ENCODE results near the gene MAGEB17.
A peak's percentile ranks its signal among the peaks of the same experiment; 100 is the strongest.
"Not testable (repeated sequence)": the region's sequence is repeated elsewhere in the genome, so short reads cannot be mapped to it uniquely, and the experiment has no call there.

The MAGEB17 gene

DNA sequence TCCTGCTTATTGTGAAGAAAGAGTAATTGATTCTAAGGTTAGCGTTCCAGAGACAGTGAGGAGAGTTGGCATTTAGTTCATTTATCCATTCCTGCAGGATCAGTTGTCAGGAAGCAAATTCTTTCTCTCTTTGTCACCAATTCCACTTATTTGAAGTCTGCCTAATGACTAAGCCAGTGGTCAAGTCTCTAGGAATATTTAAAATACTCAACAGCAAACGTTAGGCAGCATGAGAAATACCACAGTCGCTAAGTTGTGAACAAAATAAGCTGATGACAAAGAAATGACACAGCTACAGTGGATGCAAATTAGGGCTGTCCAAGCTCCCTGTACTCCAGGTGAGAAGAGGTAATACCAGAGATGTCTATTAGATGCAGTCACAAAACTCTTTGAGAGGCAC lies 6.6 kb upstream of the MAGEB17 start:
- DNase-seq = peak; percentile 86

DNA sequence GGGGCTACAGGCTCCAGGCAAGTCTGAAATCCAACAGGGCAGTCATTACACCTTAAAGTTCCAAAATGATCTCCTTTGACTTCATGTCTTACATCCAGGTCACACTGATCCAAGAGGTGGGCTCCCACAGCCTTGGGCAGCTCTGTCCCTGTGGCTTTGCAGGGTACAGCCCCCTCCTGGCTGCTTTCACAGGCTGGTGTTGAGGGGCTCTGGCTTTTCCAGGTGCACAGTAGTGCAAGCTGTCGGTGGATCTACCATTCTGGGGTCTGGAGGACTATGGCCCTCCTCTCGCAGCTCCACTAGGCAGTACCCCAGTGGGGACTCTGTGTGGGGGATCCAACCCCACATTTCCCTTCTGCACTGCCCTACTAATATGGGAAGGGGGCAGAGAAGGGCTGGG lies 6.1 kb upstream of the MAGEB17 start:
- not testable (repeated sequence) for DNase-seq

- DNase-seq = no peak
Measured at GRCh38 chrX:16162391-16162790, 4.9 kb upstream of the MAGEB17 start.

- DNase-seq = no peak
Measured at GRCh38 chrX:16164748-16165147, 2.5 kb upstream of the MAGEB17 start.

GRCh38 chrX:16171039-16171438 lies 3.8 kb downstream of the MAGEB17 start:
- DNase-seq = no peak

GRCh38 chrX:16171944-16172343 lies 4.7 kb downstream of the MAGEB17 start:
- no peak for DNase-seq

DNA sequence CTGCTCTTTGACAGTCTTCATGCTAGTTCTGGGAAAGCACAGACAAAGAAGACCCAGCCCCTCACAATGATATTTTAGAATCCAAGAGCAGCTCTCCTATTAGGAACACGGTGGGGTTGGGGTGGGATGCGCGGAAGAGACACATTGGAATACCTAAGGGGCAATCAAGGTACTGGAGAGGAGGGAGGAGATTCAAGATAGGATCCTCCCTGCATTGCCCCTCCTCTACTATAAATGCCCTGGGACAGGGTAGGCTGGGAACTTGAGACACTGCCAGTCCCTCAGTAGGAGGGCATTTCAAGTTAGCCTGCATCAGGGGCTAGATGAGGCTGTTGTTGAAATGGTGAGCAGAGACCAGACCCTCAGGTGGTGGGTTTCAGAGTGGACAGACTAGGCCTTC lies 5.1 kb downstream of the MAGEB17 start:
- no peak for DNase-seq

DNA sequence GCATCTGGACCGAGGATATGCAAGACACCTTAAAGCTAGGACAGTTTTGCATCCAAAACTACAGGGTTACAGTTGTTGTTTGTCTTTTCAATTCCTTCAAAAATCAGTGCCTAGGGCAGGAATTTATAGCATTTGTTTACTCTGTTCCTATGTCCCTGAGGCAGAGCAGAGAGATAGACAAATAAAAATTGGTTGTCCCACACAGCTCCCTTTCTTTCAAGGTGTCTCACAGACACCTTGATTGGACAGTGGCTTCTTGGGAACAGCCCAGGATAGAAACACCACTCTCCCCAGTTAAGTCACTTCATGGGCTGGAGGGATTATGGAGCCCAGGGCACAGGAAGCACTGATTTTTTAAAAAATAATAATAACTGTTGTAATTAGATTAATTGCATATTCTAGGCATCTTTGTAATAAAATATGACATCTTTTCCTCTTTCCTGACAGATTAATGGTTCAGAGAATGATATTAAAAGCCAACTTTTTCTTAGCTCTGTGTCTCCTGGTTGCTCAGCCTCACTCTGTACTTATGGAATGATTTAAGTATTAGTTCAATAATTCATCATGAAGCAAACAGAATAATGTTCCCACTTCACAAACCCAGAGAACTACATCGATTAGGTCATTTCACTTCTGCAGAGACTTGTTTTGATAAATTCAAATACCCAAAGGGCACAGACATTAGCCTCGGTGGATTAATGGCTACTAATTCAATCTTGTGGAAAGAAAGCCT lies 8.2 kb downstream of the MAGEB17 start:
- DNase-seq = no peak

GRCh38 chrX:16177260-16177659 lies 10.0 kb downstream of the MAGEB17 start:
- DNase-seq = no peak

GRCh38 chrX:16183843-16184242 lies 16.6 kb downstream of the MAGEB17 start:
- not testable (repeated sequence) for DNase-seq

DNA sequence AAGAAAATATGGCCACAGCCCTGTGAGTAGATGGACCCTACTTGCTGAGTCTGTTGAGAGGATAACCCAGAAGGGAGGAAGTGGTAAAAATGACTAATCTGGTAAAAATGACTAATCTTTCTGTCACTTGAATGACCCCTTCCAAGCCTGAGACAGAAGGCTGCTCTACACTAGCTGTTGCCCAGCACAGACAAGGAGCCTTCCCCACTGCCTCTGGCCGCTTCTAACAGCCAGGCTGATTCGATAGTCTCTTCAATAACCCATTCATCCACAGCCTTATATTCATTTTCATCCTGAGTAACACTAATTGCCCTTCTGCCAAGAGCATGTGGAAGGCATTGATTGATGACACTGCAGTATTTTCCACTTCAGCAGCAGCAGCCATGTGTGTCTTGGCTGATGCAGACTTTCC lies 18.4 kb downstream of the MAGEB17 start:
- peak; percentile 84 for DNase-seq

GRCh38 chrX:16186380-16187007 lies 19.2 kb downstream of the MAGEB17 start:
- no peak for DNase-seq

DNA sequence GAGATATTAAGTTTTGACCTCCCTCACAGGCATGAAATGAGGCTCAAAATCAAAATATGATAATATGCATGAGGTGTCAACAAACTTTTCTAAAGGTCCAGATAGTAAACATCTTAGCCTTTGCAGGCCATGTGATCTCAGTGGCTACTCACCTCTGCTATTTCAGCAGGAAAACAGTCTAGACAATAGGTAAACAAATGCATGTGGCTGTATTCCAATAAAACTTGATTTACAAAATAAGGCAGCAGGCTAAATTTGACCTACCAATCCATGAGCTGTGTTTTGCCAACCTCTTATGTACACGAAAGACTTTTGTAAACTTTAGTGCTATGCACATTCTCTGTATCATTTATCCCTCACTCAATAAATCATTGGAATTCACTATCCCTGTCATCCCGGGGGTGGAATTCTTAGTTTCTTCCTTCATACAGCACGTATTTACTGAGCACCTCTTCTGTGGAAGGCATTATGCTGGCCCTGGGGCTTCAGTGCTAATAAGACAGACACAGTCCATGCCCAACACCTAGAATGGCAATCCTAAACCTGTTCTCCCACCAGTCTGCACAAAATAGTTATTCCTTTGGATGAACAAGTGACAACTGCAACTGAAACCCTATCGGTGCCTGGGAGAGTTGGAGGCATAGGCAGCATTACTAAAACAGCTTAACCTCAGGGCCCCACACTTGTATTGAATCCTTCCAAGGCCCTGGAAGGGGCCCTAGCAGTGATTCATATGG lies 19.9 kb downstream of the MAGEB17 start:
- no peak for DNase-seq

GRCh38 chrX:16188687-16189086 lies 21.4 kb downstream of the MAGEB17 start:
- DNase-seq = peak; percentile 34

DNA sequence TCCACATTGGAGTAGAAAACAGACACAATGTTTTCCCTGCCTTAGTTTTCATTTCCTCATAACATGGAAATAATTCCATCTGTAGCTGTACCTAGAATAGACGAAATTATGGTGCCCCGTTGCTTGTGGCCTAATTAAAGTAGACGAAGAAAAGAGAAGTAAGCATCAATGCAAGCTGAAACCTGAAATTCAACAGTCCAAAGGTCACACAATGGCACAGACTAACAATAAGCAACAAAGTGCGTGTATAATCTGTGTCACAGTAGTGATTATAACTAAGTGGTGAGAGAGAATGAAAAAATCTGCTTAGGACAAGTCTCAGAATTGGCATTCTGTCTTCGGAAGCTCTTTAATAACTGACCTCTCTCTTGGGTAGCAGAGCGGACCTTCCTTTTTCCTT lies 24.3 kb downstream of the MAGEB17 start:
- DNase-seq = no peak

DNA sequence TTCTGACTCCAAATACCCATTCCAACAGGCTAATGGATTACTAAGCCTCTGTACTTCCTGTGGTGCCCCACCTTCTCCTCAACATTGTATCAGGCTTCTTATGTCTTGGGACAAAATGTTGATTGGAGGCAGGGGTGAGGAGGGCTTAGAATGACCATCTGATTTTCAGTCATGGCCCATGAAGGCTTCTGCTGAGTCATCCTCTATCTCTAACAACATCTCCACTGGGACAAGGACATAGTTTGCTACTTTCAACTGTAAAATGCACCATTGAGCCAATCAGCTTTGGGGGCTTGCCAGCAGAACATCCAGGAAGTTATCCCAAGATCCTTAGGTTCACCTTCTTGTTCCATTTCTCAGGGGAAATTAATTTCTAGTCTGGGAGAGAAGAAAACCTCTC lies 29.5 kb downstream of the MAGEB17 start:
- no peak for DNase-seq

DNA sequence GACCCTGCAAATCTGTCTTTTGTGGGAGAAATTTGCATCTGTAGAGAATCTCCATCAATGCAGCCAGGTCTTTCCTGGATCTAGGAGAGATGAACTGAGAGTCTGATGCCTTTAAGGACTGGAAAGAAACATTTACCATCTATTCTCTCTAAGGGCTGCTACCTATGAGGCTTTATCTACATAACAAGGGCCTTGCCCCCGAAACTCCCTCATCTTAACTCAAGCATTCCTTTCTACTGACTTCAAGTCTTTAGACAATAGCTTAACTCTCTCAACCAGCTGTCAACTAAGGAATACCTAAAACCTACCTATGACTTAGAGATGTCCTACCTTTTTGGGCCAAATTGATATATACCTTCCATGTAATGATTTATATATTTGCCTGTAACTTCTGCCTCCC lies 32.1 kb downstream of the MAGEB17 start:
- DNase-seq = no peak

DNA sequence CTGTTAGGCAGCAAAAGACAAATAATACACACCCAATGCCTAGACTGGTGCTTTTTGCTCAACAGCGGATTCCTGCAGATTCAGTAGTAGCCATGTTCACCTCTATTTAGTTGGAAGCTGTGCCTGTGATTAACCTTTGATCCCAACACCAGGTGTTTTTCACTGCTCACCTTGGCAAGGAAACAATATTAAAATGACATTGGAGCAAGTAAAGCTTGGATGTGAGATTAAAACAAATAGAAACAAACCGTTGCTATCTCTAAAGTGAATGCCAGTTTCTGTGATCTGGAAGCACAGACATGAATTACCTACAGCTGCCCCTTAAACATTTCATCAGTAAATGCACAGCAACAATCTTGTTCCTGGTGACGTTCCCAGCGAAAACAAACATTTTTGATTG lies 35.7 kb downstream of the MAGEB17 start:
- no peak for DNase-seq

DNA sequence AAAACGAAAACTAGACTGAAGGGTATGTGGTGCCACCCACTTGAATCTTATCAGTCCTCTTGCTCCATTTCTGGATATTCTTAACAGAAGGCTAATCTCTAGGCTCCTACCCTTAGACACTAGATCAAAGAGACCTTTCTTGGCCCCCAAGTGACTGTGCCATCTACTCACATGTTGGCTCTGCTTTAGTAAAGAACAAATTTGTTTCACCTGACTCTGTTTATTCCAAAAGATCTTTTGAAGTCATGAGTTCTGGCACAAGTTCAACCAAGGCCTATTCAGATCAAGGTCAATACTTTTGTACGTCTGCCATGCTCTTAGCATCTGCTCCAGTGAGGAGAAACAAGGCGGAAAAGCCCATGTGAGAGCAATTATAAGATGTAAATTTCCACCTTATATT lies 37.3 kb downstream of the MAGEB17 start:
- peak; percentile 0 for DNase-seq

DNA sequence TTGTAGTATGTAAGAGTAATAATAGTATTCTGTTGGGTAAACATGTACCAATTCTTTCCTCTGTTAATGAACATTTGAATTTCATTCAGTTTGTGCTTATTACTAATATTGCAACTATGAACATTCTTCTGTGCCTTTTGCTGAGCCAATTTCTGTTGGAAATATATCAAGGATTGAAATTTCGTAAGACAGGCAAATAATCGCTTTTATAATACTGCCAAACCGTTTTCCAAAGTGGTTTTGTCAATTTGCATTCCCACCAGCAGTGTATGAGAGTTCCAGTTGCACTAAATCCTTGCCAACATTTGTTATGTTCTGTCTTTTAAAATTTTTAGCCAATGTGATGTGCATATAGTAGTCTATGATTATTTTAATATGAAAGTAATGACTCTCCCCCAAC lies 38.6 kb downstream of the MAGEB17 start:
- no peak for DNase-seq

GRCh38 chrX:16207634-16208033 lies 40.4 kb downstream of the MAGEB17 start:
- DNase-seq = no peak

- DNase-seq = no peak
Measured at GRCh38 chrX:16208601-16209000, 41.3 kb downstream of the MAGEB17 start.

DNA sequence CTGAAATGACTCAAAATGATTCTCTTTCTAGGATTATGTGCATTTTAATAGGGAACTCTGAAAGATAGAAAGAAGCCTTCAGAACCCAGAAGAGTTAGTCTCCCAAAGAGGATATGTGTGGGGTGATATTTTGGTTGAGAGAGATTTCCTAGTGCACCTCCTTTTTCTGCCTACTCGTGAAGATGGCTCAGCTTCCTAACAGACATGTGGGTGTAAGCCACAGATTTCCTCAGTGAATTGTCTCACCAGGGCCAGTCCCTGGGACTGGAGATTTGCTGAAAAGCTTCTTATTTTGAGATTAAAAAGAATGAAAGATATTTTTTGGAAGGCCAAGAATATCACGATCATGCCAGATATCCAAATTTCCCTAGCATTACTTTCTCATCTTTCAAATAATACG lies 42.8 kb downstream of the MAGEB17 start:
- DNase-seq = no peak

DNA sequence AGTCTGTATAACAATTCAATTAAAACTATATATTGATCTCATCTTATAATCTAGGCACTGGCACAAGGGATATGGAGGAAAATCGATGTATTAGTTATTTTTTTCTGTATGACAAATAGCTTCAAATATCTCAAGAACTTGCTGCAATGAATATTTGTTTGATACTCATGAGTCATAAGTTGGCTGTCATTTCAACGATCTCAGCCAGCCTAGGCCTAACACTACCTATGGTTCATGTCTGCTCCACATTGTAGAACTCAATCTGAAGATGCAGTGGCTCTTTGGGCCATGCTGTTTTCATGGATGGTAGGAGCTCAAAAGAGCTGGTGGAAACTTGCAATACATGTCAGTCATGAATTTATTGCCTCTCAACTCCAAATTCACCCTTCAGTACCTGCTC lies 44.7 kb downstream of the MAGEB17 start:
- peak; percentile 33 for DNase-seq
